H1 (cell line): ENCODE data around the gene NOS1AP.

ENCODE experiments used
- POLR2A ChIP-seq, 2 experiments: IDR thresholded peaks; 1 replicate in 1 of 2; 2 replicates in 1 of 2; pipeline ENCODE4 v1.6.1; 2011; ENCODE audit warnings: low read depth in 2 of 2, low read length in 2 of 2, mild to moderate bottlenecking in 2 of 2; ENCODE audit errors: control extremely low read depth in 1 of 2
- POLR2AphosphoS5 ChIP-seq: IDR thresholded peaks from 2 replicates; pipeline ENCODE4 v1.6.1; 2011; ENCODE audit warnings: low read depth, low read length

GRCh38 chr1:162219461-162219860, 150.0 kb downstream of the NOS1AP start:
- TF ChIP-seq POLR2AphosphoS5 = no peak
- no peak for TF ChIP-seq POLR2A (IDR thresholded peaks at IDR 0.05; ENCODE audit: control extremely low read depth in 1 of 2, low read depth in 2 of 2, low read length in 2 of 2)
